GM23338 (cell line): ENCODE measurements around the gene UBE2E2. TPM values are rescaled to one million over a fixed set of nuclear protein-coding genes. Genes with fewer than 3 reads are reported as not detected.

Experiments used
- ATAC-seq: fragments of 200-7000 bp; cut with Tn5 transposase; 3 replicates; pipeline ENCODE4 v1.9.1; 2020
- DNase-seq: peaks from one replicate; pipeline ENCODE4 v3.0.0-alpha.2; 2015; ENCODE audit warnings: low spot score
- H2AFZ ChIP-seq: fragments of 200-600 bp; sonication (generic); 2 replicates; pipeline ENCODE4 v1.8.0; 2016; ENCODE audit warnings: antibody characterized with exemption, mild to moderate bottlenecking, moderate library complexity
- H3F3A ChIP-seq: fragments of 200-600 bp; sonication (generic); replicated peaks from 2 replicates; pipeline ENCODE4 v1.8.0; 2017; ENCODE audit warnings: antibody characterized with exemption, mixed run types, low read depth
- H3K27ac ChIP-seq: fragments of 200-600 bp; sonication (generic); 2 replicates; pipeline ENCODE4 v1.6.1; 2016; ENCODE audit warnings: low read depth
- H3K27me3 ChIP-seq: fragments of 200-600 bp; sonication (generic); 2 replicates; pipeline ENCODE4 v1.8.0; 2016; ENCODE audit warnings: mild to moderate bottlenecking, mixed run types, moderate library complexity; ENCODE audit not compliant: insufficient read depth
- H3K36me3 ChIP-seq: fragments of 200-600 bp; sonication (generic); 2 replicates; pipeline ENCODE4 v1.8.0; 2016; ENCODE audit warnings: mild to moderate bottlenecking; ENCODE audit not compliant: insufficient read depth
- H3K4me1 ChIP-seq: fragments of 200-600 bp; sonication (generic); 2 replicates; pipeline ENCODE4 v1.8.0; 2016; ENCODE audit warnings: mild to moderate bottlenecking, moderate library complexity; ENCODE audit not compliant: insufficient read depth
- H3K4me2 ChIP-seq: fragments of 200-600 bp; sonication (generic); 2 replicates; pipeline ENCODE4 v1.7.1; 2017; ENCODE audit warnings: mixed run types
- H3K4me3 ChIP-seq: fragments of 200-600 bp; sonication (generic); 2 replicates; pipeline ENCODE4 v1.6.1; 2016; ENCODE audit warnings: mixed run types
- H3K79me2 ChIP-seq: fragments of 200-600 bp; sonication (generic); replicated peaks from 2 replicates; pipeline ENCODE4 v1.8.0; 2017; ENCODE audit warnings: mild to moderate bottlenecking; ENCODE audit not compliant: insufficient read depth
- H3K9me2 ChIP-seq: fragments of 200-600 bp; sonication (generic); 2 replicates; pipeline ENCODE4 v1.8.0; 2017; ENCODE audit not compliant: insufficient read depth
- H4K20me1 ChIP-seq: fragments of 200-600 bp; sonication (generic); replicated peaks from 2 replicates; pipeline ENCODE4 v1.8.0; 2017; ENCODE audit warnings: mild to moderate bottlenecking; ENCODE audit not compliant: insufficient read depth
- H3K27ac Mint-ChIP-seq: 2 replicates; pipeline ENCODE4 v1.8.0; 2020; ENCODE audit warnings: inconsistent platforms, mild to moderate bottlenecking, moderate library complexity, mixed read lengths
- H3K27me3 Mint-ChIP-seq: 3 replicates; pipeline ENCODE4 v1.8.0; 2022; ENCODE audit warnings: low read depth, mild to moderate bottlenecking, moderate library complexity, mixed read lengths, inconsistent platforms; ENCODE audit not compliant: insufficient read depth, poor library complexity
- H3K36me3 Mint-ChIP-seq: 3 replicates; pipeline ENCODE4 v1.8.0; 2021; ENCODE audit warnings: low read depth, mild to moderate bottlenecking, inconsistent platforms, moderate library complexity, mixed read lengths
- H3K4me1 Mint-ChIP-seq: 3 replicates; pipeline ENCODE4 v1.8.0; 2020; ENCODE audit warnings: mild to moderate bottlenecking, inconsistent platforms, mixed read lengths
- H3K4me3 Mint-ChIP-seq: 3 replicates; pipeline ENCODE4 v1.8.0; 2021; ENCODE audit warnings: moderate library complexity, mild to moderate bottlenecking, inconsistent platforms, mixed read lengths
- H3K9me3 Mint-ChIP-seq: 3 replicates; pipeline ENCODE4 v1.8.0; 2020; ENCODE audit warnings: moderate library complexity, mild to moderate bottlenecking, inconsistent platforms, mixed read lengths
- CREB1 ChIP-seq: fragments of 250-450 bp; sonication (Bioruptor Pico); IDR thresholded peaks from 2 replicates; pipeline ENCODE4 v1.5.0; 2020; ENCODE audit warnings: low read depth, mild to moderate bottlenecking, moderate library complexity
- CTCF ChIP-seq, 2 experiments: fragments of 200-600 bp in 1 of 2; sonication (generic) in 1 of 2; conservative IDR thresholded peaks; 2 replicates each; pipeline versions ENCODE4 v1.5.1 to v1.6.1; 2016 to 2017; ENCODE audit warnings: antibody characterized with exemption in 2 of 2, low read depth in 2 of 2, mild to moderate bottlenecking in 2 of 2, moderate library complexity in 1 of 2
- ETS1 ChIP-seq: IDR thresholded peaks from 2 replicates; pipeline ENCODE4 v1.6.1; 2016; ENCODE audit warnings: antibody characterized with exemption
- EZH2 ChIP-seq: fragments of 200-600 bp; sonication (generic); IDR thresholded peaks from one replicate; pipeline ENCODE4 v1.8.0; 2017; ENCODE audit warnings: antibody characterized with exemption, mild to moderate bottlenecking, low read depth; ENCODE audit not compliant: unreplicated experiment
- EZH2phosphoT487 ChIP-seq: fragments of 200-600 bp; sonication (generic); IDR thresholded peaks from one replicate; pipeline ENCODE4 v1.8.1; 2018; ENCODE audit warnings: antibody characterized with exemption; ENCODE audit not compliant: unreplicated experiment
- JUNB ChIP-seq: IDR thresholded peaks from one replicate; pipeline ENCODE4 v1.6.1; 2016; ENCODE audit warnings: antibody characterized with exemption; ENCODE audit not compliant: unreplicated experiment
- NANOG ChIP-seq: IDR thresholded peaks from 2 replicates; pipeline ENCODE4 v1.6.1; 2016; ENCODE audit warnings: antibody characterized with exemption, borderline replicate concordance
- POLR2AphosphoS5 ChIP-seq: IDR thresholded peaks from 2 replicates; pipeline ENCODE4 v1.6.1; 2016; ENCODE audit warnings: antibody characterized with exemption, low read depth
- REST ChIP-seq: IDR thresholded peaks from one replicate; pipeline ENCODE4 v1.6.1; 2018; ENCODE audit warnings: antibody characterized with exemption; ENCODE audit not compliant: unreplicated experiment
- STAT1 ChIP-seq: IDR thresholded peaks from one replicate; pipeline ENCODE4 v1.6.1; 2016; ENCODE audit warnings: antibody characterized with exemption; ENCODE audit not compliant: unreplicated experiment
- ZNF114 ChIP-seq: fragments of 250-450 bp; sonication (Bioruptor Pico); IDR thresholded peaks from 2 replicates; pipeline ENCODE4 v1.5.0; 2020; ENCODE audit warnings: mild to moderate bottlenecking, moderate library complexity
- ZNF331 ChIP-seq: fragments of 250-450 bp; sonication (Bioruptor Pico); IDR thresholded peaks from 2 replicates; pipeline ENCODE4 v1.5.0; 2020; ENCODE audit warnings: low read depth, mild to moderate bottlenecking, moderate library complexity
- polyA plus RNA-seq: library from polyadenylated mRNA; unstranded; fragments of >200 nt; fragmentation: Nextera tagmentation; extraction: Ambion mirVana; gene quantifications from 2 replicates; pipeline ENCODE4 v1.2.1, GENCODE V29; 2016
- total RNA-seq: library from RNA; depleted of rRNA; stranded (reverse); fragments of >200 nt; shearing (Covaris generic); gene quantifications from 2 replicates; pipeline ENCODE4 v1.2.3, GENCODE V29; 2014

The UBE2E2 gene
- total and polyA plus RNA-seq, 2 experiments from 2014 or later: 86.9 to 169 TPM

- TF ChIP-seq EZH2 (no peak), ETS1 (no peak)
Measured at GRCh38 chr3:23479026-23479425, 275.9 kb downstream of the UBE2E2 start (continued).

- ATAC-seq: no peak
Measured at GRCh38 chr3:23479615-23480328, 276.6 kb downstream of the UBE2E2 start.

More at GRCh38 chr3:23479615-23480328, 276.6 kb downstream of the UBE2E2 start:
- TF ChIP-seq STAT1 (no peak), NANOG (no peak), CREB1 (CRISPR knock-in tag) (no peak), ZNF331 (no peak), POLR2AphosphoS5 (no peak), EZH2phosphoT487 (no peak), EZH2 (no peak), ZNF114 (CRISPR knock-in tag) (no peak), CTCF (conservative IDR thresholded peaks at IDR 0.05; ENCODE audit: low read depth in 2 of 2) (no peak), REST (no peak), JUNB (no peak)
- no peak overlapping the region for H3K4me3 ChIP-seq
- no peaks in the 10 kb centered on the region for H3K9me2 ChIP-seq
- H3K4me2 ChIP-seq: no peak overlapping the region
- H3F3A ChIP-seq: no peaks in the 10 kb centered on the region
- no peak for DNase-seq
- H3K4me1 ChIP-seq: peaks cover 29% of the 10 kb centered on the region
- no peaks in the 10 kb centered on the region for H3K27me3 ChIP-seq
- Mint-ChIP-seq H3K36me3 (peaks cover 39% of the 10 kb centered on the region), H3K27ac (no peak overlapping the region), H3K4me1 (peaks cover 30% of the 10 kb centered on the region), H3K27me3 (peaks cover 3% of the 10 kb centered on the region), H3K9me3 (peaks cover 36% of the 10 kb centered on the region), H3K4me3 (no peak overlapping the region)
- H3K79me2 ChIP-seq: peaks cover 9% of the 10 kb centered on the region; the same call in 1 of the 2 replicates
- H3K27ac ChIP-seq: no peak overlapping the region
- no peaks in the 10 kb centered on the region for H3K36me3 ChIP-seq
- no peaks in the 10 kb centered on the region for H4K20me1 ChIP-seq
- no peak overlapping the region for H2AFZ ChIP-seq
